ENCODE results near the gene TEX9.

DNA sequence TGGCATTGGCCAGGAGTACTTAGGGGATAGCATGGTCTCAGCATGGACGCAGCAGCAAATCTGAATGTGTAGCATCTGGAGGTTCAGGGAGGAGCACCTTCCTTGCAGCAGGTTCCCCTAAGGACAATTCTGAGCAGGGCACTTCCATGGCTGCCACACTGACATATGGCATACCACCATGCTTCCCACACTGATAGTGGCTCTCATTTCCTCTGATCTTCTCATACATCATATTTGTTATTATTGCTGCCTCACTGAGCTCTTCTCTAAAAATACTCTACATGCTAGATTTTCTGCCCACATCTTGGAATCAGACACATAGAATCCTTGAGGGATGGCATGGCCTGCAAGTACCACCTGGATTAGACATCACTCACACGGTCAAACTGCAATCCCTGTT, 107.1 kb downstream of the TEX9 start:
- TF ChIP-seq, protein P1, sequence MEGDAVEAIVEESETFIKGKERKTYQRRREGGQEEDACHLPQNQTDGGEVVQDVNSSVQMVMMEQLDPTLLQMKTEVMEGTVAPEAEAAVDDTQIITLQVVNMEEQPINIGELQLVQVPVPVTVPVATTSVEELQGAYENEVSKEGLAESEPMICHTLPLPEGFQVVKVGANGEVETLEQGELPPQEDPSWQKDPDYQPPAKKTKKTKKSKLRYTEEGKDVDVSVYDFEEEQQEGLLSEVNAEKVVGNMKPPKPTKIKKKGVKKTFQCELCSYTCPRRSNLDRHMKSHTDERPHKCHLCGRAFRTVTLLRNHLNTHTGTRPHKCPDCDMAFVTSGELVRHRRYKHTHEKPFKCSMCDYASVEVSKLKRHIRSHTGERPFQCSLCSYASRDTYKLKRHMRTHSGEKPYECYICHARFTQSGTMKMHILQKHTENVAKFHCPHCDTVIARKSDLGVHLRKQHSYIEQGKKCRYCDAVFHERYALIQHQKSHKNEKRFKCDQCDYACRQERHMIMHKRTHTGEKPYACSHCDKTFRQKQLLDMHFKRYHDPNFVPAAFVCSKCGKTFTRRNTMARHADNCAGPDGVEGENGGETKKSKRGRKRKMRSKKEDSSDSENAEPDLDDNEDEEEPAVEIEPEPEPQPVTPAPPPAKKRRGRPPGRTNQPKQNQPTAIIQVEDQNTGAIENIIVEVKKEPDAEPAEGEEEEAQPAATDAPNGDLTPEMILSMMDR (conservative IDR thresholded peaks at IDR 0.05 in 1 of 2, IDR thresholded peaks at IDR 0.05 in 1 of 2; ENCODE audit: low read depth in 1 of 2, low read length in 2 of 2), result no peak
- TF ChIP-seq EZH2 (IDR thresholded peaks at IDR 0.05; ENCODE audit: low read length, missing control alignments), result no peak
